GM23338 (cell line): ENCODE results near the gene MAN2B2.

Source experiments
- CREB1 ChIP-seq: fragments of 250-450 bp; sonication (Bioruptor Pico); IDR thresholded peaks from 2 replicates; pipeline ENCODE4 v1.5.0; 2020; ENCODE audit warnings: low read depth, mild to moderate bottlenecking, moderate library complexity
- CTCF ChIP-seq, 2 experiments: fragments of 200-600 bp in 1 of 2; sonication (generic) in 1 of 2; conservative IDR thresholded peaks; 2 replicates each; pipeline versions ENCODE4 v1.5.1 to v1.6.1; 2016 to 2017; ENCODE audit warnings: antibody characterized with exemption in 2 of 2, low read depth in 2 of 2, mild to moderate bottlenecking in 2 of 2, moderate library complexity in 1 of 2
- EZH2 ChIP-seq: fragments of 200-600 bp; sonication (generic); IDR thresholded peaks from one replicate; pipeline ENCODE4 v1.8.0; 2017; ENCODE audit warnings: antibody characterized with exemption, mild to moderate bottlenecking, low read depth; ENCODE audit not compliant: unreplicated experiment
- EZH2phosphoT487 ChIP-seq: fragments of 200-600 bp; sonication (generic); IDR thresholded peaks from one replicate; pipeline ENCODE4 v1.8.1; 2018; ENCODE audit warnings: antibody characterized with exemption; ENCODE audit not compliant: unreplicated experiment
- POLR2AphosphoS5 ChIP-seq: IDR thresholded peaks from 2 replicates; pipeline ENCODE4 v1.6.1; 2016; ENCODE audit warnings: antibody characterized with exemption, low read depth
- TF ChIP-seq, protein P1 (sequence below): IDR thresholded peaks from one replicate; pipeline ENCODE4 v1.6.1; 2018; ENCODE audit warnings: antibody characterized with exemption; ENCODE audit not compliant: unreplicated experiment

GRCh38 chr4:6612961-6613675, 38.1 kb downstream of the MAN2B2 start:
- TF ChIP-seq CTCF (conservative IDR thresholded peaks at IDR 0.05; ENCODE audit: low read depth in 2 of 2), result no peak
- no peak for TF ChIP-seq EZH2
- TF ChIP-seq POLR2AphosphoS5, result no peak
- TF ChIP-seq, protein P1, sequence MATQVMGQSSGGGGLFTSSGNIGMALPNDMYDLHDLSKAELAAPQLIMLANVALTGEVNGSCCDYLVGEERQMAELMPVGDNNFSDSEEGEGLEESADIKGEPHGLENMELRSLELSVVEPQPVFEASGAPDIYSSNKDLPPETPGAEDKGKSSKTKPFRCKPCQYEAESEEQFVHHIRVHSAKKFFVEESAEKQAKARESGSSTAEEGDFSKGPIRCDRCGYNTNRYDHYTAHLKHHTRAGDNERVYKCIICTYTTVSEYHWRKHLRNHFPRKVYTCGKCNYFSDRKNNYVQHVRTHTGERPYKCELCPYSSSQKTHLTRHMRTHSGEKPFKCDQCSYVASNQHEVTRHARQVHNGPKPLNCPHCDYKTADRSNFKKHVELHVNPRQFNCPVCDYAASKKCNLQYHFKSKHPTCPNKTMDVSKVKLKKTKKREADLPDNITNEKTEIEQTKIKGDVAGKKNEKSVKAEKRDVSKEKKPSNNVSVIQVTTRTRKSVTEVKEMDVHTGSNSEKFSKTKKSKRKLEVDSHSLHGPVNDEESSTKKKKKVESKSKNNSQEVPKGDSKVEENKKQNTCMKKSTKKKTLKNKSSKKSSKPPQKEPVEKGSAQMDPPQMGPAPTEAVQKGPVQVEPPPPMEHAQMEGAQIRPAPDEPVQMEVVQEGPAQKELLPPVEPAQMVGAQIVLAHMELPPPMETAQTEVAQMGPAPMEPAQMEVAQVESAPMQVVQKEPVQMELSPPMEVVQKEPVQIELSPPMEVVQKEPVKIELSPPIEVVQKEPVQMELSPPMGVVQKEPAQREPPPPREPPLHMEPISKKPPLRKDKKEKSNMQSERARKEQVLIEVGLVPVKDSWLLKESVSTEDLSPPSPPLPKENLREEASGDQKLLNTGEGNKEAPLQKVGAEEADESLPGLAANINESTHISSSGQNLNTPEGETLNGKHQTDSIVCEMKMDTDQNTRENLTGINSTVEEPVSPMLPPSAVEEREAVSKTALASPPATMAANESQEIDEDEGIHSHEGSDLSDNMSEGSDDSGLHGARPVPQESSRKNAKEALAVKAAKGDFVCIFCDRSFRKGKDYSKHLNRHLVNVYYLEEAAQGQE, result no peak
- TF ChIP-seq EZH2phosphoT487, result no peak
- no peak for TF ChIP-seq CREB1
